K562 (cell line): ENCODE data around the gene PYGM.

Experiments used
- C11orf30 ChIP-seq: fragments of 450-650 bp; IDR thresholded peaks from 2 replicates; pipeline ENCODE4 v1.6.1; 2016; ENCODE audit warnings: low read depth, mild to moderate bottlenecking
- MAFG ChIP-seq: fragments of 450-650 bp; conservative IDR thresholded peaks from 2 replicates; pipeline ENCODE4 v1.6.1; 2016; ENCODE audit warnings: missing genetic modification characterization, missing compliant biosample characterization
- RAD21 ChIP-seq, 2 experiments: fragments of 250-450 bp in 1 of 2; fragments of 450-650 bp in 1 of 2; sonication (Bioruptor Pico) in 1 of 2; formaldehyde crosslinking in 1 of 2; IDR thresholded peaks in 1 of 2; conservative IDR thresholded peaks in 1 of 2; 2 replicates each; pipeline versions ENCODE4 v1.4.0 to v1.8.0; 2020 to 2022; ENCODE audit warnings: mild to moderate bottlenecking in 2 of 2, moderate library complexity in 1 of 2
- RAD51 ChIP-seq: fragments of 450-650 bp; IDR thresholded peaks from 2 replicates; pipeline ENCODE4 v1.7.1; 2016; ENCODE audit warnings: low read depth, mild to moderate bottlenecking, borderline replicate concordance

DNA sequence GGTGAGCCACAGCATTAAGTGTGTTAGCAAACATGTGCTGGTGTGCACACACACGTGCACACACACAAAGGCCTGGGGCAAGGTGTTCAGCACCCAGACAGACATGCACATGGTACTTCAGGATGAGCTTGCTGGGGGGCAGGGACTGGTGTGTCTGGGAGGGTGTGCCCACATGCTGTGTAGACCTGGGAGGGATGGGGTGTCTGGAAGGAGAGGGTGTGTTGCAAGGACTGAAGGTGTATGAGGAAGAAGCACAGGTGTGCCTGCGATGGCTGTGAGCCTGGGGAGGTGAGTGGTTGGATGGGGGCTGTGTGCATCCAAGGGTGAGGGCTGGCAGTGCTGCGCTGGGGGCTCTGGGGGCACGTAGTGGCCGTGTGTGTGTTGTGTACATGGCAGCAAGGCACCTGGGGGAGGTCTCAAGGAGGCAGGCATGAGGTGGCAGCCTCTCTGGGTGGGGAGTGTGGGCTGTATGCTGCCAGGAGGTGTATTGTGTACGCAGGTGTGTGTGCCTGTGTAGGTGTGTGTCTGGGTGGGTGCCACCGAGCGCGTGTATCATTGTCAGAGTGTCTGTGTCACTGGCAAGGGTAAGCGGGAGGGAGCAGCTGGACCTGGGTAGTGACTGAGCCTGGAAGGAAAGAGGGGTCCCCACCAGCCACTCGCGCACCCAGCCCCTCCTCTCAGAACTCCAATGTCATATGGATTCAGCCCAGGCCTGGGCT is 39.0 kb downstream of the PYGM start:
- TF ChIP-seq RAD51 (no peak), C11orf30 (no peak), MAFG (tag) (no peak), RAD21 (CRISPR knock-in tag; conservative IDR thresholded peaks at IDR 0.05 in 1 of 2, IDR thresholded peaks at IDR 0.05 in 1 of 2) (no peak)
